Stimulated activated CD8-positive, alpha-beta memory T cell treated with anti-CD3 and anti-CD28 coated beads, Interleukin-15, amount 100 ng/mL, for 1 hour (primary cell): ENCODE measurements around the gene HERC3.

Source experiments
- DNase-seq: peaks from one replicate; pipeline ENCODE4 v3.0.0-alpha.2; 2020; ENCODE audit warnings: low read depth

Gene HERC3

GRCh38 chr4:88591787-88592599 is at the start of gene HERC3:
Gene HERC3 (plus strand): TSS chr4:88592480. CDS start chr4:88605824, 13,344 bp downstream.
- DNase-seq = peak; percentile 66

- DNase-seq = no peak
Measured at GRCh38 chr4:88549815-88550214, 42.5 kb upstream of the HERC3 start.

- DNase-seq = no peak
Measured at GRCh38 chr4:88567591-88567990, 24.7 kb upstream of the HERC3 start.

- DNase-seq = no peak
Measured at GRCh38 chr4:88570001-88570400, 22.3 kb upstream of the HERC3 start.

GRCh38 chr4:88573276-88573980 is 18.9 kb upstream of the HERC3 start:
- DNase-seq = no peak

GRCh38 chr4:88573995-88574394 is 18.3 kb upstream of the HERC3 start:
- DNase-seq = no peak

GRCh38 chr4:88575186-88575585 is 17.1 kb upstream of the HERC3 start:
- DNase-seq = no peak

GRCh38 chr4:88582493-88582892 is 9.8 kb upstream of the HERC3 start:
- DNase-seq = no peak

GRCh38 chr4:88583631-88584470 is 8.4 kb upstream of the HERC3 start:
- no peak for DNase-seq

- no peak for DNase-seq
Measured at GRCh38 chr4:88584471-88584900, 7.8 kb upstream of the HERC3 start.

- no peak for DNase-seq
Measured at GRCh38 chr4:88585917-88586316, 6.4 kb upstream of the HERC3 start.

GRCh38 chr4:88587306-88587705 is 5.0 kb upstream of the HERC3 start:
- no peak for DNase-seq

- peak; percentile 49 for DNase-seq
Measured at GRCh38 chr4:88592600-88593448, 544 bp downstream of the HERC3 start.

GRCh38 chr4:88597970-88598660 is 5.8 kb downstream of the HERC3 start:
- DNase-seq = no peak

GRCh38 chr4:88599298-88599697 is 7.0 kb downstream of the HERC3 start:
- no peak for DNase-seq

GRCh38 chr4:88599714-88600113 is 7.4 kb downstream of the HERC3 start:
- DNase-seq = no peak

GRCh38 chr4:88600176-88600838 is 8.0 kb downstream of the HERC3 start:
- no peak for DNase-seq

GRCh38 chr4:88604978-88605678 is 12.8 kb downstream of the HERC3 start:
- DNase-seq = no peak

GRCh38 chr4:88605736-88606135 is 13.5 kb downstream of the HERC3 start:
- no peak for DNase-seq

GRCh38 chr4:88606832-88607231 is 14.6 kb downstream of the HERC3 start:
- no peak for DNase-seq
